LNCAP (cell line): Measurements from ENCODE around the gene INS.

Experiments
- CTCF ChIP-seq: fragments of 450-650 bp; IDR thresholded peaks from 2 replicates; pipeline ENCODE4 v1.5.1; 2017; ENCODE audit warnings: mild to moderate bottlenecking

INS gene

GRCh38 chr11:2169626-2170570, 8.9 kb upstream of the INS start:
- TF ChIP-seq CTCF = no peak

- no peak for TF ChIP-seq CTCF
Observed at GRCh38 chr11:2169005-2169378, 8.0 kb upstream of the INS start.

- TF ChIP-seq CTCF = no peak
Observed at GRCh38 chr11:2168286-2169004, 7.4 kb upstream of the INS start.

GRCh38 chr11:2167141-2168045, 6.4 kb upstream of the INS start:
- TF ChIP-seq CTCF = no peak

- TF ChIP-seq CTCF = peak; percentile 82
Observed at GRCh38 chr11:2166091-2166851, 5.3 kb upstream of the INS start.

GRCh38 chr11:2165571-2165970, 4.6 kb upstream of the INS start:
- TF ChIP-seq CTCF = no peak
